ENCODE measurements around the gene SOBP. TPM values are rescaled to one million over a fixed set of nuclear protein-coding genes. Genes with fewer than 3 reads are reported as not detected.

The SOBP gene
- total and polyA plus RNA-seq, 5 donors from 2014 or later, result 0.07 to 0.13 TPM; not detected in 3

GRCh38 chr6:107616775-107617174 is 126.9 kb downstream of the SOBP start:
- Histone ChIP-seq H3K27me3 (ENCODE audit: control insufficient read depth, insufficient read depth, low read length) (peaks cover 4% of the 10 kb centered on the region), H3K36me3 (ENCODE audit: control insufficient read depth, insufficient read depth, low read length) (no peaks in the 10 kb centered on the region), H3K4me3 (ENCODE audit: low read depth, low read length) (no peak overlapping the region), H3K9me3 (ENCODE audit: control insufficient read depth in 2 of 2, low read length in 2 of 2) (no peaks in the 10 kb centered on the region), H3K27ac (ENCODE audit: insufficient read depth, low read length, poor library complexity, severe bottlenecking) (no peak overlapping the region), H3K4me1 (ENCODE audit: control insufficient read depth, insufficient read depth, low read length, poor library complexity, severe bottlenecking) (peaks cover 14% of the 10 kb centered on the region)
- H3K9me3 Mint-ChIP-seq, result no peaks in the 10 kb centered on the region
- H3K4me1 Mint-ChIP-seq, result peaks cover 0 to 29% (median 17%) of the 10 kb centered on the region in 4 donors
- peaks cover 15% of the 10 kb centered on the region for H3K27me3 Mint-ChIP-seq
- DNase-seq, result no peak
- H3K27ac Mint-ChIP-seq, result peak overlapping the region in 1 of 3 donors; percentile 36
- no peaks in the 10 kb centered on the region for H3K36me3 Mint-ChIP-seq
- ATAC-seq (ENCODE audit: low read depth in 2 of 2), result no peak
- H3K4me3 Mint-ChIP-seq, result no peak overlapping the region

- Mint-ChIP-seq H3K4me1 (peaks cover 0 to 29% (median 17%) of the 10 kb centered on the region in 4 donors), H3K36me3 (no peaks in the 10 kb centered on the region), H3K27ac (peak overlapping the region in 1 of 3 donors; percentile 52), H3K9me3 (no peaks in the 10 kb centered on the region), H3K27me3 (peaks cover 13% of the 10 kb centered on the region), H3K4me3 (no peak overlapping the region)
- Histone ChIP-seq H3K4me3 (ENCODE audit: low read depth, low read length) (no peak overlapping the region), H3K9me3 (ENCODE audit: control insufficient read depth in 2 of 2, low read length in 2 of 2) (no peaks in the 10 kb centered on the region), H3K27ac (ENCODE audit: insufficient read depth, low read length, poor library complexity, severe bottlenecking) (no peak overlapping the region), H3K27me3 (ENCODE audit: control insufficient read depth, insufficient read depth, low read length) (peaks cover 6% of the 10 kb centered on the region), H3K4me1 (ENCODE audit: control insufficient read depth, insufficient read depth, low read length, poor library complexity, severe bottlenecking) (peaks cover 14% of the 10 kb centered on the region), H3K36me3 (ENCODE audit: control insufficient read depth, insufficient read depth, low read length) (no peaks in the 10 kb centered on the region)
- DNase-seq (no peak), ATAC-seq (ENCODE audit: low read depth in 2 of 2) (no peak)
Observed at GRCh38 chr6:107617341-107617932, 127.5 kb downstream of the SOBP start.

GRCh38 chr6:107618672-107619071 is 128.8 kb downstream of the SOBP start:
- peak in 2 of 3 donors; percentile 63 to 83 for DNase-seq
- Histone ChIP-seq H3K36me3 (ENCODE audit: control insufficient read depth, insufficient read depth, low read length) (no peaks in the 10 kb centered on the region), H3K4me1 (ENCODE audit: control insufficient read depth, insufficient read depth, low read length, poor library complexity, severe bottlenecking) (peaks cover 14% of the 10 kb centered on the region), H3K27ac (ENCODE audit: insufficient read depth, low read length, poor library complexity, severe bottlenecking) (no peak overlapping the region), H3K4me3 (ENCODE audit: low read depth, low read length) (peak overlapping the region; percentile 33), H3K27me3 (ENCODE audit: control insufficient read depth, insufficient read depth, low read length) (peaks cover 5% of the 10 kb centered on the region), H3K9me3 (ENCODE audit: control insufficient read depth in 2 of 2, low read length in 2 of 2) (no peaks in the 10 kb centered on the region)
- Mint-ChIP-seq H3K4me3 (peak overlapping the region in 2 of 4 donors; percentile 15 to 56), H3K9me3 (no peaks in the 10 kb centered on the region), H3K27me3 (peaks cover 13% of the 10 kb centered on the region), H3K4me1 (peaks cover 0 to 29% (median 17%) of the 10 kb centered on the region in 4 donors), H3K36me3 (no peaks in the 10 kb centered on the region), H3K27ac (peak overlapping the region; percentile 52 to 88 (median 72))
- peak; percentile 95 to 96 for ATAC-seq (ENCODE audit: low read depth in 2 of 2)

- no peak overlapping the region for H3K4me3 Mint-ChIP-seq
- ATAC-seq (ENCODE audit: low read depth in 2 of 2) (no peak), DNase-seq (no peak)
- Histone ChIP-seq H3K4me1 (ENCODE audit: control insufficient read depth, insufficient read depth, low read length, poor library complexity, severe bottlenecking) (peaks cover 14% of the 10 kb centered on the region), H3K4me3 (ENCODE audit: low read depth, low read length) (no peak overlapping the region), H3K27ac (ENCODE audit: insufficient read depth, low read length, poor library complexity, severe bottlenecking) (no peak overlapping the region), H3K9me3 (ENCODE audit: control insufficient read depth in 2 of 2, low read length in 2 of 2) (no peaks in the 10 kb centered on the region), H3K36me3 (ENCODE audit: control insufficient read depth, insufficient read depth, low read length) (no peaks in the 10 kb centered on the region), H3K27me3 (ENCODE audit: control insufficient read depth, insufficient read depth, low read length) (peaks cover 2% of the 10 kb centered on the region)
- H3K4me1 Mint-ChIP-seq, result peaks cover 0 to 29% (median 17%) of the 10 kb centered on the region in 4 donors
- peak overlapping the region in 1 of 3 donors; percentile 25 for H3K27ac Mint-ChIP-seq
- H3K27me3 Mint-ChIP-seq, result peaks cover 8% of the 10 kb centered on the region
- H3K9me3 Mint-ChIP-seq, result no peaks in the 10 kb centered on the region
- no peaks in the 10 kb centered on the region for H3K36me3 Mint-ChIP-seq
Observed at GRCh38 chr6:107620732-107621131, 130.8 kb downstream of the SOBP start.

GRCh38 chr6:107621229-107621937 is 131.5 kb downstream of the SOBP start:
- Histone ChIP-seq H3K36me3 (ENCODE audit: control insufficient read depth, insufficient read depth, low read length) (no peaks in the 10 kb centered on the region), H3K27me3 (ENCODE audit: control insufficient read depth, insufficient read depth, low read length) (peaks cover 6% of the 10 kb centered on the region), H3K9me3 (ENCODE audit: control insufficient read depth in 2 of 2, low read length in 2 of 2) (no peaks in the 10 kb centered on the region), H3K4me1 (ENCODE audit: control insufficient read depth, insufficient read depth, low read length, poor library complexity, severe bottlenecking) (peaks cover 14% of the 10 kb centered on the region), H3K4me3 (ENCODE audit: low read depth, low read length) (no peak overlapping the region), H3K27ac (ENCODE audit: insufficient read depth, low read length, poor library complexity, severe bottlenecking) (no peak overlapping the region)
- no peaks in the 10 kb centered on the region for H3K36me3 Mint-ChIP-seq
- peak overlapping the region in 1 of 3 donors; percentile 25 for H3K27ac Mint-ChIP-seq
- H3K4me1 Mint-ChIP-seq, result peaks cover 0 to 29% (median 17%) of the 10 kb centered on the region in 4 donors
- no peak for ATAC-seq (ENCODE audit: low read depth in 2 of 2)
- H3K9me3 Mint-ChIP-seq, result no peaks in the 10 kb centered on the region
- H3K4me3 Mint-ChIP-seq, result no peak overlapping the region
- DNase-seq, result no peak
- peaks cover 15% of the 10 kb centered on the region for H3K27me3 Mint-ChIP-seq

- H3K4me1 ChIP-seq (ENCODE audit: control insufficient read depth, insufficient read depth, low read length, poor library complexity, severe bottlenecking), result peaks cover 14% of the 10 kb centered on the region
- no peaks in the 10 kb centered on the region for H3K36me3 ChIP-seq (ENCODE audit: control insufficient read depth, insufficient read depth, low read length)
- H3K9me3 ChIP-seq (ENCODE audit: control insufficient read depth in 2 of 2, low read length in 2 of 2), result no peaks in the 10 kb centered on the region
- ATAC-seq (ENCODE audit: low read depth in 2 of 2), result no peak
- no peak overlapping the region for H3K27ac ChIP-seq (ENCODE audit: insufficient read depth, low read length, poor library complexity, severe bottlenecking)
- no peaks in the 10 kb centered on the region for H3K36me3 Mint-ChIP-seq
- H3K27me3 ChIP-seq (ENCODE audit: control insufficient read depth, insufficient read depth, low read length), result peaks cover 6% of the 10 kb centered on the region
- H3K9me3 Mint-ChIP-seq, result no peaks in the 10 kb centered on the region
- peaks cover 15% of the 10 kb centered on the region for H3K27me3 Mint-ChIP-seq
- no peak overlapping the region for H3K4me3 Mint-ChIP-seq
- DNase-seq, result no peak
- H3K27ac Mint-ChIP-seq, result no peak overlapping the region
- H3K4me3 ChIP-seq (ENCODE audit: low read depth, low read length), result no peak overlapping the region
- peaks cover 0 to 29% (median 17%) of the 10 kb centered on the region in 4 donors for H3K4me1 Mint-ChIP-seq
Observed at GRCh38 chr6:107622269-107622668, 132.4 kb downstream of the SOBP start.

GRCh38 chr6:107624050-107624449 is 134.1 kb downstream of the SOBP start:
- DNase-seq (no peak), ATAC-seq (ENCODE audit: low read depth in 2 of 2) (no peak)
- H3K36me3 ChIP-seq (ENCODE audit: control insufficient read depth, insufficient read depth, low read length), result no peaks in the 10 kb centered on the region
- Mint-ChIP-seq H3K4me1 (peaks cover 0 to 17% (median 11%) of the 10 kb centered on the region in 4 donors), H3K4me3 (no peak overlapping the region), H3K36me3 (no peaks in the 10 kb centered on the region), H3K27me3 (peaks cover 15% of the 10 kb centered on the region), H3K27ac (no peak overlapping the region), H3K9me3 (no peaks in the 10 kb centered on the region)
- H3K27me3 ChIP-seq (ENCODE audit: control insufficient read depth, insufficient read depth, low read length), result peaks cover 9% of the 10 kb centered on the region
- H3K27ac ChIP-seq (ENCODE audit: insufficient read depth, low read length, poor library complexity, severe bottlenecking), result no peak overlapping the region
- H3K4me3 ChIP-seq (ENCODE audit: low read depth, low read length), result no peak overlapping the region
- peaks cover 3% of the 10 kb centered on the region for H3K4me1 ChIP-seq (ENCODE audit: control insufficient read depth, insufficient read depth, low read length, poor library complexity, severe bottlenecking)
- H3K9me3 ChIP-seq (ENCODE audit: control insufficient read depth in 2 of 2, low read length in 2 of 2), result no peaks in the 10 kb centered on the region

All from CD4-positive, CD25-positive, alpha-beta regulatory T cell (primary cell).